Activated CD8-positive, alpha-beta memory T cell treated with anti-CD3 and anti-CD28 coated beads, Interleukin-2, amount 50 U/mL, for 48 hours (primary cell): Measurements from ENCODE around the gene CDH23.

Source experiments
- DNase-seq: peaks from one replicate; pipeline ENCODE4 v3.0.0-alpha.2; 2020

Gene CDH23

DNA sequence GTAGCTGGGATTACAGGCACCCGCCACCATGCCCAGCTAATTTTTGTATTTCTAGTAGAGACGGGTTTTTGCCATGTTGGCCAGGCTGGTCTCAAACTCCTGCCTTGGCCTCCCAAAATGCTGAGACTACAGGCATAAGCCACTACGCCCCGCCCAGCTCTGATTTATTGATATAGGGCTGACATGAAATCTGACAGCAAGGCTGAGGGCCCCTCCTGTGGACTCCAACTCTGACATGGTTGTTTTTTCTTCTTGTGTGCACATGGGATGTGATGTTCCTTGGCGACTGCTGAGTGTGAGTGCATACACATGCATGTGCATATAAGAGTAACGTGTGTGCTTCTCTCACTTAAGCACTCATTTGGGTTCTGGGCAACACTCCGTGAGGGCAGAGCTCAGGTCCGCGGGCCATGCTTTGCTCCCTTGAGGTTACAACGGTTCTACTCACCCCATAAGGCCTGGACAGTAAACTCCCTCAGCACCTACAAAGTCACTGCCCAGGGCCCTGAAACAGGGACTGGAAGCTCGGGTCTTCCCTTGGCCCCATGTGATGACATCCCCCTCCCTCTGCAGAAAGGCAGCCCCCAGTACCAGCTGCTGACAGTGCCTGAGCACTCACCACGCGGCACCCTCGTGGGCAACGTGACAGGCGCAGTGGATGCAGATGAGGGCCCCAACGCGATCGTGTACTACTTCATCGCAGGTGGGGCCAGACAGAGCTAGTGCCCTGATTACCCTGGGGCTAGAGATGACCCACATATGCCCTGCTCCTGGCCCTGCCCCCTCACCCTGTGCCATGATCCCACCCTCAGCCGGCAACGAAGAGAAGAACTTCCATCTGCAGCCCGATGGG is 410.2 kb downstream of the CDH23 start:
- no peak for DNase-seq

DNA sequence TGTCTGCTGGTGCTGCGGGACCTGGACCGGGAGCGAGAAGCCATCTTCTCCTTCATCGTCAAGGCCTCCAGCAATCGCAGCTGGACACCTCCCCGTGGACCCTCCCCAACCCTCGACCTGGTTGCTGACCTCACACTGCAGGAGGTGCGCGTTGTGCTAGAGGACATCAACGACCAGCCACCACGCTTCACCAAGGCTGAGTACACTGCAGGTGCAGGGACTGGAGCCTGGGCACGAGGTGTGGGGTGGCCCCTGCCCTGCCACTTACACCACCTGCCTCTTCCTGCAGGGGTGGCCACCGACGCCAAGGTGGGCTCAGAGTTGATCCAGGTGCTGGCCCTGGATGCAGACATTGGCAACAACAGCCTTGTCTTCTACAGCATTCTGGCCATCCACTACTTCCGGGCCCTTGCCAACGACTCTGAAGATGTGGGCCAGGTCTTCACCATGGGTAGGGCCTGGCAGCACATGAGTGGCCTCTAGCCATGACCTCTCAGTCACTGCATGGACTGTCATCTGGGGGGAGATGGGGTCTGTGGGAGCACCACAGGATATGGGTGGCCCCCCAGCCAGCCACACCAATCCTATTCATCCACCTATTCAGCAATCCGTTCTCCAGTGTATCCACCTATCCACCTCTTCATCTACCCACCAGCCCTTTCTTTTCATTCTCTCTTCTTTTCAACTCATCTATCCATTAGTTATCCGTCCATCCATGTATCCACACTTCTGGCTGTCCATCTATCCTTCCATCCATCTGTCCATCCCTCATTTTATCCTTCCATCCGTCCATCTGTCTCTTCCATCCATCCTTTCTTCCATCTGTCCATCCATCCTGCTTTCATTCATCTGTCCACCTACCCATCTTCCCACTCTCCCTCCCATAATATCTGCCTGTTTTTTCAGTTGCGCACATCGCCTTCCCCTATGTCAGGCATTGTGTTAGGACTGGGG is 411.1 kb downstream of the CDH23 start:
- no peak for DNase-seq

- DNase-seq = no peak
These were observed 412.9 kb downstream of the CDH23 start for GRCh38 chr10:71809628-71810027.

DNA sequence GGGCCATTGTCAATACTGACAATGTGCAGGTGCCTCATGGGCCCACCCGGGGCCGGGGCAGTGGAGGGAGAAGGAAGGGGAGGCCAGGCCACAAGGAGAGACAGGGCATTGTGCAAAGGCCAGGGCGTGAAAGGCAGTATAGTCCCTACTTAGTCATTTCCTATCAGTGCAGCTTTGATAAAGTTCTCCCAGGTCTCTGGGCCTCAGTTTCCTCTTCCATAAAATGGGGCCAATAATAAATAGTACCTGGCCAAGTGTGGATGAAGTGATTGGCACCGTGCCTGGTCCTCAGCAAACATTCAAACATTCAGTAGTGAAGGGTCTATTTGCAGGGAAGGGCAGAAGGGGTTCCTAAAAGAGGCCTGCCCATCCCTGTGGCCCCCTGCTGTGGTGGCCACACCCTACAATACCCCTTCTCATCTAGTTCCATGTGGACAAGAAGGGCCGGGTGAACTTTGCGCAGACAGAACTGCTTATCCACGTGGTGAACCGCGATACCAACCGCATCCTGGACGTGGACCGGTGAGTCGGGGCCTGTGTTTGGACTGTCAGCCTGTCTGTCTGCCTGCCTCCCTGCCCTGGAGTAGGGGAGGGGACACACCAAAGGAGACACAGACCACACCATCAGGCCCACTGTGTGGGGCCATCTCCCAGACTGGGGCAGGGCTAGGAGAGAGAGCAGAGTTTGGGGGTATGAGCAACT is 413.5 kb downstream of the CDH23 start:
- DNase-seq = no peak

- DNase-seq = no peak
These were observed 414.6 kb downstream of the CDH23 start for GRCh38 chr10:71811351-71811750.

DNA sequence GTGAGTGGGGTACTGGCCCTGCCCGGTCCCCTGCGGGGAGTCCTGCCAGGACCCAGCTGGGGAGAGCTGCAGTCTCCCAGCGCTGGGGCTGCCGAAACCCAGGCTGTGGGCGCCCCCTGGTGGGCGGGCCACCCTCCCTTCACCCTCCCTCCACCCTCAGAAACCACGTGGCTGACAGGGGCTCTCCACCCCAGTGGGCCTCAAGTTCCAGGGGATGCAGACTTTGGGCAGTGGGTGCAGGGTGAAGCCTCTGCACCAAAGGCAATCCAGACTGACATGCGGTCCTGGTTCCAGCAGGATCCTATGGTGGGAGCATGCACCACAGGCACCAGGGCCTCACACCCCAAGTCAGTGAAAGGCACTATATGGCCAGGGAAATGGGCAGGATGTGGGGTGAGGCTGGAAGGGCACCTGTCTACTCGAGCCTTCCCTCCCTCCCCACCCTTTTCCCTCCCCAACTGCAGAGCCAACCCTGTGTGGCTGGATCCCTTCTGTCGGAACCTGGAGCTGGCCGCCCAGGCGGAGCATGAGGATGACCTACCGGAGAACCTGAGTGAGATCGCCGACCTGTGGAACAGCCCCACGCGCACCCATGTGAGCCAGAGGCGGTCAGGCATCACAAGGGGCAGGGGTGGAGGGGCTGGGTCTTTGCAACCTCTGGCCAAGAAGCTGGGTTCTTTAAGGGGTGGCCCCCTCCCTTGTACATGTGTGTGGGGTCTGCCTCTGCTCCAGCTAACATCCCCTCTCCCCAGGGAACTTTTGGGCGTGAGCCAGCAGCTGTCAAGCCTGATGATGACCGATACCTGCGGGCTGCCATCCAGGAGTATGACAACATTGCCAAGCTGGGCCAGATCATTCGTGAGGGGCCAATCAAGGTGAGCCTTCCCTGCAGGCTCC is 415.5 kb downstream of the CDH23 start:
- DNase-seq = peak; percentile 96

DNA sequence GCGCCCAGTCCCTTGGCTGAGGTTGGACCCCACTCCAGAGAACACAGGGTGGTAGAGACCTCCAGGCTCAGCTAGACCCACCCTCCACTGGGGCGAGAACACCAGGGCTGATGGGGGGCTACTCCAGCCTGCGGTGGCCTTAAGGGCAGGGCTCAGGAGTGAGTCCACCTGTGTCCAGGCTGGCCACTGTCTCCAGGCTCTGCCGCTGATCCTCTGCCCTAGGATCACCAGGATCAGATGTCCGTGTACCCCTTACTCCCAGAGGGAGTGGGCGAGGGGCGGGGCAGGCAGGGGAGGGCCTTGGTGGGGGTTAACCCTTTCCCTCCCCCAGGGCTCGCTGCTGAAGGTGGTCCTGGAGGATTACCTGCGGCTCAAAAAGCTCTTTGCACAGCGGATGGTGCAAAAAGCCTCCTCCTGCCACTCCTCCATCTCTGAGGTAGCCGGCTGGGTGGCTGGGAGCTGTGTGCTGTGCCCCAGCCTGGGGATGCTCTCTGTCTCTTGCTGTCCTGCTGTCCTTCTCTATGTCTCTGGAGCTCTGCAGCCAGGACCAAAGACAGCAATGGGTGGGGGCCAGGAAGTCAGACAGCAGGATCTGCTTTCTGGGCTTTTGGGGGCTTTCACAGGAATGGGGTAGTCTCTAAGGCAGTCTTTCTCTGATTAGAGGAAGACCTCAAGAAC is 416.3 kb downstream of the CDH23 start:
- no peak for DNase-seq

- DNase-seq = no peak
These were observed 418.2 kb downstream of the CDH23 start for GRCh38 chr10:71814922-71815411.

DNA sequence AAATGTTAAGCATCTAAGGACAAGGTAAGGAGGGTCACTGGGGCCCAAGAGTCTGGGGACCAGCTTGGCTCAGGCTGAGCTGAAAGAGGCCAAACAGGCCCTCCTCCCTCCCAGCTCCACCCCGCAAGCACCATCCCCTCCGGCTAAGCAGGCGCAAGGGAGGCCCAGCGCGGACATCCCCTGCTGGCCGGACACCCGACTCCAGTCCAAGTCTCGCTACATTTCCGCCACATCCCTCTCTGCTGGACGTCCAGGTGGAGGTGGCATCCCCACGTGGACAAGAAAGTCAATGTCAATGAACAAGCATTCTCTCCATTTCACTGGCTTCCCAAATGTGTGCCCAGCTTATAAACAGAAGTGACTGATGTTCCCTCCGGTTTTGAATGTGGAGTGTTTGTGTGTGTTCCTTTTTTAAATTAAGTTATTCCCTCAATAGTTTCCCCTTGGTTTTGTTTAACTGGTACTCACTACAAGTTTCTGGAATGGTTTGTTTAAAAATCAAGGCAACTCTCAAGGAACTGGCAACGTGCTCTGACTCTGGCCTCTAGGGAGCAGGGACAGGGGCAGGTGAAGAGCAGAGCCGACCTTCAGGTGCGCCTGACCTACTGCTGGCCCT is 418.9 kb downstream of the CDH23 start:
- DNase-seq = no peak

GRCh38 chr10:71816421-71816851 is 419.7 kb downstream of the CDH23 start:
- no peak for DNase-seq

DNA sequence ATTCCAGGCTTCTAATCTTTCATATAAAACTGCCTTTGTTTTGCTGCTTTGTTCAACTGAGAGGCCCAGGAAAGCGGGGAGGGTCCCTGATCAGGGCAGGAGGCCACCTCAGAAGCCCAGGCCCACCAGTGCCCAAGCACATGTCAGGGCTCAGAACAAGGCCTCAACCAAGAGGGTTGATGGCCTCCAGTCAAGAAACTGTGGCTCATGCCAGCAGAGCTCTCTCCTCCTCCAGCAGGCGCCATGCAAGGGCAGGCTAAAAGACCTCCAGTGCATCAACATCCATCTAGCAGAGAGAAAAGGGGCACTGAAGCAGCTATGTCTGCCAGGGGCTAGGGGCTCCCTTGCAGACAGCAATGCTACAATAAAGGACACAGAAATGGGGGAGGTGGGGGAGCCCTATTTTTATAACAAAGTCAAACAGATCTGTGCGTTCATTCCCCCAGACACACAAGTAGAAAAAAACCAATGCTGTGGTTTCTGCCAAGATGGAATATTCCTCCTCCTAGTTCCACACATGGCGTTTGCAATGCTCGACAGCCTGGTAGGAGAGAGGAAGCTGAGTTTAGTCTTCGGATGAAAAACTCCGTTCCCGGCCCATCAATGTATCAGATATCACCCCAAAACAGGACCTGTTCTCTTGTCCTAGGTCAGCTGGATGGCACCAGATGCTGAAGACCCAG is 420.4 kb downstream of the CDH23 start:
- DNase-seq = no peak

DNA sequence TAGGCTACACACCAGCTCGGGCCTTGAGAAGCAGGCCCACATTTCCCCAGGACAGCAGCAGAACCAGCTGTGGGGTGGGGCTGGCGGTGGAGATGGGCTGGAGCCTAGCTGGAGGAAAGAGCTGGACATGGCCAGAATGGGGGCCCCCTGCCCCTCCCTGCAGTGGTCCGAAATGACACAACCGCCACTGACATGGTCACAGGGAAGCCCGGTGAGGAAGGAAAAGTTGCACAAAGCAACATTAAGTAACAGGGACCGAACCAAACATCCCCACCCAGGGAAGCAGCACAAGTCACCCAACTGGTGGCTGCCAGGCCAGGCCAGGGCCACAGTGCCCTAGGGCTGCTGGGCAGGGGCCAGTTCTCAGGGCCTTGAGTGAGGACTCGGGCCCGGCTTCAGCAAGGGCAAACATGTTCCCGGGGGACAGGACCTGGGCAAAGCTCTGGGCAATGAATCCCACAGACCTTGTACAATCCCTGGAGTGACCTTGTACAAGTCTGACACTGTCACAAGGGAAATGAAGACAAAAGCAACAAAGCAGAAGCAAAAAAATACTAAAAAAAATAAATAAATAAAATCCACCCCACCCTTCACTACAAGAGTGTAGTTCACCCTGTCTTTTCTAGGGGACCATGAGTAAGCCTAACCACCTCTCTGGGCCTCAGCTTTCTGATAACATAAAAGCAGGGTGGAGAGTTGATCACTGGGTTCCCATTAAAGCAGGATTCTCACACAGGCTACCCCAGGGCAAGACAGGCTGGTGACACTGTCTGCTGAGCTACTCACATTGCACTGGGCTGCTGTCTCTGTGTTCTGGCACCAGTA is 421.3 kb downstream of the CDH23 start:
- DNase-seq = no peak

DNA sequence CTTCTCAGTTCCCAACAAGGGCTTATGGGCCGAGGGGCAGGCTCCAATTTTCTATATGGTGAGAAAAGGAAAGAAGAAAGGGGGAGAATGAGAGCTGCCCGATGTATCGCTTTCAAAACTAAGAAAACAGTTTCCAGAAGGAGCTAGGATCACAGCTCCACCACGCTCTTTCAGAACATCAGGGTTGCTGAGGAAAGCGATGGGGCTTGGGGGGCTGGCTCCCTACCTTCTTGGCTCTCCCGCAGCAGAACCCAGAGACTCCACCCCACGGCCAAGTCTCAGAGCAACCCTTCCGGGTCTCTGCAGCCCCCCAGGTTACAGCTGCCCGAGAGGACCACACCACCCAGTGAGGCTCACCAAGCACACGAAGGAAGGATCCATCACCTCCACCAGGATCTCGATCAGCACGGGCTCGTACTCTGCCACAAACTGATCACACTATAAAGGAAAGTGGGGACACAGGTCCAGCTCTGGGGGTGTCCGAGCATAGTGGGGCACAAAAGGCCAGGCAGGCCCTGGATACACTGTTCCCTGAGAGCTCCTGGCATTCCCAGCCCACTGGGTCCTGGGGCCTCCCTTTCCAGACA is 422.0 kb downstream of the CDH23 start:
- DNase-seq = no peak

- no peak for DNase-seq
These were observed 422.7 kb downstream of the CDH23 start for GRCh38 chr10:71819441-71819861.

DNA sequence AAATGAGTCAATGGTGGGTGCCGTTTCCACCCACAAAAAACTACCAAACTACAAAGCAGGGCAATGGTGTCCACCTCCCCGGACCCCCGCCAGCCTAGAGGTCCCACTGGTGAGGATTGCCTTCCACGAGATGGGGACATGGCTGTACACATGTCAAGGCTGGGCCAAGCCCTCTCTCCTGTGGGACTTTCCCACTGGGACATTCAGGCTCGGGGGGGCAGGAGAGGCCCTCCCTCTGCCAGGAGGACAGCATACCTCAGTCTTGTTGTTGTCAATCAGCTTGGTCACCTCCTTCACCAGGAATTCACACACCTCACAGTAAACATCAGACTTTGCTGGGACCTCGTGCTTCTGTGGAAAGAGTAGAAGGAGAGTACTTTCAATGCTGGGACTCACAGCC is 423.3 kb downstream of the CDH23 start:
- no peak for DNase-seq

DNA sequence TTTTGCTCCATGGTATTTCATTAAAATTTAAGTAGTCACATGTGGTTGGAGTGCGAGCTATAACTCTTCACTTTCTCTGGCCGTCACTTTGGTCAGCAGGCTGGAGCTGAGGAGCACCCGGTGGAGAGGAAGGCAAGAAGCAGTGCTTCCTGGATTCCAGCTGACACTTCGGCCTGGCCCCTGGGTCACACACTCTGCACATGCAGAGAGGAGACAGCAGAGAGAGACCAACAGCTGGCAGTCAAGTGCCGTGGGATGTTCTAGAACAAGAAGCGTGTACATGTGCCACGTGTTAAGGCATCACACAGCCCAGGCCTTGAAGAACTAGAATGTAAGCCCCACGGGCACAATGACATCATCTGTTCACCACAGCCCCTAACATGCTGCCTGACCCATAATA is 424.2 kb downstream of the CDH23 start:
- no peak for DNase-seq

- no peak for DNase-seq
These were observed 425.4 kb downstream of the CDH23 start for GRCh38 chr10:71821909-71822763.

- DNase-seq = no peak
These were observed 426.6 kb downstream of the CDH23 start for GRCh38 chr10:71823356-71823755.
